Globus pallidus (tissue), 1 donor: Measurements from ENCODE around the gene PBX4.

Experiments used
- DNase-seq: peaks from one replicate; pipeline ENCODE4 v3.0.0-alpha.2; 2015; ENCODE audit warnings: low spot score

The PBX4 gene

DNA sequence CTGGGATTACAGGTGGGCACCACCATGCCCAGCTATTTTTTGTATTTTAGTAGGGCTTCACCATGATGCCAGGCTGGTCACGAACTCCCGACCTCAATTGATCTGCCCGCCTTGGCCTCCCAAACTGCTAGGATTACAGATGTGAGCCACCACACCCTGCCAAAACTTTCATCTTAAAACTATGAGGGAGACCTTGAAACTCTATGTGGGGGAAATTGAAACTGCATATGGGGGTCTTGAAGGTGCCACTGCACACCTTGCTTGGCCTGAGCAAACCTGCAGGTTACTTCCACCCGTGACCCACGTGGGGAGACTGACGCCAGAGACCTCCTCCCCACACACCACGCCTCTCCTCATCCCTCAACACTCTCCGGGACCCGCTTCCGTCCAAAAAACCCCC lies 64.8 kb downstream of the PBX4 start:
- DNase-seq = no peak

DNA sequence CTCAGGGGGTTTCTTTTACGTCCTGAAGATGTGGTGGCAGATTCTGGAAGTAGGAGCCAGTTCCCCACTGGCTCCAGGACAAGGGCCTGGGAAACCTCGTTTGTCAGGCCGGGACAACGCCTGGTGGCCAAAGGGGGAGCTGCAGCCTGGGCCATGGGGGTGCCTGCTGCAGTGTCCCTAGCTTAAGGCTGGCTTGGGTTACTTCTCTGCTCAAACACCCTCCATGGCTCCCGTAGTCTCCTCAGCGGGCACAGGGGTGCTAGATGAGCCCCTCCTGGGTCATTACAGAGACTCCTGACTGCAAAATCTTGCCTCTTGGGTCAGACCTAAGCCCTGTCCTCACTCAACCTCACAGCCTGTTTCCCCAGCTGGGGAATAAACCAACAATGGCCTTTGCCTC lies 65.7 kb downstream of the PBX4 start:
- DNase-seq = no peak

DNA sequence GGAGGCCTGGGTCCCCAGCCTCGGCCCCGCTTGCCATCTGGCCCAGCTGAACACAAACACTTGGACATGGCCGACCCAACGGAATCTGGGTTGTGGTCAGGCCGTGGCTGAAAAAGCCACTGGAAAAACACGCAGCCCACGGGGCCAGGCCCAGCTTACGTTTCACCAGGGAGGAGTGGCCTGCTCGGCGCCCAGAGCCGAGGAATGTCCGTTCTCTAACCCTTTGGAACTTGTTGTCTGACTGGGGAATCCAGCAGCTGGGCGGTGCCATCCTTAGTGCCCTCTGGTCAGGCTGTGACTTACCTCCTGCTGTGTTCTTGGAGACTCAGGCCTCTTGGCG lies 66.7 kb downstream of the PBX4 start:
- no peak for DNase-seq

DNA sequence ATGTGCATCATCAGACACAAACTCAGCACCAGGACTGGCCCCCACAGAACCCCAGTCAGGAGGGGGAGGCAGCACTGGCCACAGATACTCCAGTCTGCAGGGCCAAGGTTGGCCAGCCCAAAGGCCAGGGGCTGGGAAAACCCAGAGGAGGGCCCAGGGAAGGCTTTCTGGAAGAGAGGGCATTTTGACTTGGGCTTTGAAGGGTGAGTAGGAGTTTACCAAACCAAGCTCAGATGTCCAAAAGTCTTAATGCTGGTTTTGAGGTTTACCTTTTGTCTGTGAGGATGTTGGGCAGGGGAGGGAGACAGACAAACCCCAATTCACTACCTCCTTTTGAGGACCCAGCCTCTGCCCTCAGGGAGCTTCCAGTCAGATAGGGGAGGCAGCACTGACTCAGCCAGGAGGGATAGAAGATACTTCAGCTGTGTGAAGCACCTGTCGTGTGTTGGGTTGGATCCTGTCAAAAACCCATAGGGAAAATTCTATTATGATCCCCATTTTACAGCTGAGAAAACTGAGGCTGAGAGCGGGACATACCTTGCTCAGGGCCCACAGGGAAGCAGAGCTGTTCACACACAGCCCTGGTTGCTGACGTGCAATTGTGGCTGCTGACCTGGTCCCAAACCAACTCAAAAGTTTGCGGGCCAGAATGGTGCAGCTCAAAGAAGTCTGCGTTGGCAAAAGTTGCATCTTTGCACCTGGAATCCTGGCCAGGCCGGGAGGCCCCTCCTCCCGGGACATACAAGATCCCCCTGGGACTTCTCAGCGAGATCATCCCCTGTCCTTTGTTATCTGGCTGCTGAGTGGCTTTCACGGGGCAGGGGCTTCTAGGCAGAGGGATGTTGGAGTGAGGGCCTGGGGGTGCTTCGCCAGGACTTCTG lies 67.3 kb downstream of the PBX4 start:
- DNase-seq = no peak

DNA sequence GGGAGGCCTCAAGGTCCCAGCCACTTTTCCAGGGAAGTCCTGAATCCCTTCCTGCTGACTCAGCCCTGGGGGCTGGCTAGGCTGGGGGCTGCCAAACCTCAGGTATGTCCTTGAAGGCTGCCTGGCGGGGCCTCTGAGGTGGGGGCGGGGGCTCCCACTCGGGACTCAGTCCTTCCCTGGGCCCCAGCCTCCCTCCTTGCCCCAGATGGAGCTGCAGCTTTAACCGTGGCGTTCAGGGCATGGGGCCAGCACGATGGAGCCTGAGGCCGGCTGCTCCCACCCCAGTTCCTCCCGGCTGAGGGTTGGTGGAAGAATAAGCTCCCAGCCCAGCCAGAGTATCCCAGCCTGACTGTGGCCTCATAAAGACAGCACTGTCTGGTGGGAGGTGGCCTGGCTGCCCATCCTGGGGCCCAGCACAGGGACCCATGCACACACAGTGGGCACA lies 68.0 kb downstream of the PBX4 start:
- no peak for DNase-seq

DNA sequence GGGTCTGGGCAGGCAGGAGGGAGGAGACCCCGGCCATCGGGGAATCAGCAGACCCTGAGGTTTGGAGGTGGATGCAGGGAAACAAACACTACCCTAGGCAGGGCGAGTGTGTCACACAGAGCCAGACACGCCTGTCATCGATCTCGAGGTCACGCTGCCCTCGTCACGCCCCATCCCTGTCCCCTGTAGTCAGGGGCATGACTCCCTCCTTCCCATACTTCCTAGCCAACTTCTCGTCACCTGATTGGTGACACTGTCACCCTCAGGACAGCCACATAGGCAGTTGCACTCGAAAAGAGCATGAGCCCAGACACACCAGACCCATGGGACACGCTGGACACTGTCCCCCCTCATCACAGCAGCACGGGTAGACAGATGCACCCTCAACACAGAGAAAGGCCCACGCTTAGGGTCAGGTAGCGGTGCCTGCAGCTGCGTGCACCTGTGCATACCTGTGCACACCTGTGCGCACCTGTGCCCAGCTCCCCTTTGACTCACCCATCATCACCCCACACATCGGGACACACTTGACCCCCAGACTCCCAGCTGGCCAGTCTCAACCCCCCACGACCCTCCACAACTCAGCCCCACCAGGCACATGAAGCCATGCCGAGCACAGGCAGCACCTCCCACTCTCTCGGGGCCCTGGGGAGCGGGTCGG lies 68.6 kb downstream of the PBX4 start:
- no peak for DNase-seq

DNA sequence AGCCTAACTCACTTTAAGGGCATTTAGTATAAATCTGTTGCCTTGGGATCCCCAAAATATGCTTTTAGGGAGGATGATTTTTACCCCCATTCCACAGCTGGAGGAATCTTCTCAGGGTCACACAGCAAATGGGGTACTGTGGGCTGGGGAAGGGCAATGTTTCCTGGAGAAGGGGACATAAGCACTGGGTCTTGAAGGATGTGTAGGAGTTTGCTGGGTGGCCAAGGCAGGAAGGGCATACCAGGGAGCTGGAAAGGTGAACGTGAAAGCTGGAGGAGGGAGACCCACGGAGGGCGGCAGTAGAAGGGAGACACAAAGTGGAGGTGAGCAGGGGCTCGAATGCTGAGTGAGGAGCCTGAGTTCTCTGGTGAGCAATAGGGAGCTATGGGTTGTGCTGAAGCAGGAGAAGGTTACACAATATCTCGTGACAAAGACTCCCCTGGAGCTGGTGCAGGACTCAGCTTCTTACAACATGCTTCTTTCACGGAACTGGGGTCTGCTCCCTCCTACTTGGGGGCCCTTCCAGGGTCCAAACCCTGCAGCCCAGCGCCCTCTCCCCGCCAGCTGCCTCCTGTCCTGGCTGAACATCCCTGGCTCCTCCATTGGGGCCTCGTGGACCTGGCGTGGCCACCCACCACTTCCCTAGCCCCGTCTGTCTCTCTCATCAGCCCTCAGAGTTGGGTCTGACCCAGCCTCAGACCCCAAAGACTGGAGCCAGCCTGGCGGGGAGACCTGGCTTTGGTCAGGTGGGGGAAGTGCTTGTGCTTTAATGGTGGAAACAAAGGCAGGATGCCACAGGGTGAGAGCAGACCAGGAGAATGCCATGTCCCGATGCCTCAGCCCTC lies 69.3 kb downstream of the PBX4 start:
- DNase-seq = no peak

DNA sequence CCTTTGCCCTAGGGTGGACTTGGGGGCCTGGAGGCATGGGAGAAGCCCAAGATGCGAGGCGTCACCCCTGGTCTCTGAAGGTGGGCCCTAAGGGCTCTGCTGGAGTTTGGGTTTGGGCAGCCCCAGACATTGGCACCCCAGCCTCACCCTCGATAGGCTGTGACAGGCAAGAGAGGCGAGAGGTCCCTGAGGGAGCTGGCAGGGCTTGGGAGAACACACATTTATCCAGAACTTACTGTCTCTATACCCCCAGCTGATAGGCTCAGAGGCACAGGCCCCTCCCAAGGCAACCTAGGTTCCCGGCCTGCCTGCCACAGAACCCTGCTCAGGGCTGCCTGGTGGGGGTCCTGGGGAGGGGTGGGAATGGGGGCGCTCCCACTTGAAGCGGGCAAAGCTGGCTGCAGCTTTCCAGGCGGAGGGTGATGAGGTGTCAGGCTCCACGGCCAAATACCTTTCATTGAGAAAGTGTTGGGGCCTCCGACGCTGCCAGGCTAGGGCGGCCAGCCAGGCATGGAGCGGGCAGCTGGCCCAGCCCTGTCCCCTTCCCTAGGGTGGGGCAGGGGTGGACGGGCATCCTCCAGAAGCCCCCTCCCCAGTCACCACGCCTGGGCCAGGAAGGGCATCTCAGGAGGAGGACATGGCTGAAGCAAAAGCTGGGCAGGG lies 70.7 kb downstream of the PBX4 start:
- no peak for DNase-seq

DNA sequence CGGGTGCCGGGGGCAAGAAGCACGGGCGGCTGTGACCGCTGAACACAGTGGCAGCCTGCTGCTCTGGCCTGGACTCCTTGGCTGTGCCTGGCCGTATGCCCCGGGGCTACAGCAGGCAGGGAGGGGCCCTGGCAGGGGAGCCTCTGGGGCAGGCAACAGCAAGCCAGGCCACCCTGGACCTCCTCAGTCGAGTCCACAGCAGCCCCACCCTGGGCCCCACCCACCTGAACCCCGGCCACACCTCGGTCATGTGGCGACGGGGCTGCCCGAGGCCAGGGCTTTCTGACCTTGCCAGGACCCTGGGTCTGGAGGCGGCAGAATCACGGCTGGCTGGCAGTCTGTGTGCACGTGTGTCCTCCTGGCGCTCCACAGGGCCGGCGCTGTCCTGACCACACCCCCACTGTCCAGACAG lies 71.7 kb downstream of the PBX4 start:
- no peak for DNase-seq

DNA sequence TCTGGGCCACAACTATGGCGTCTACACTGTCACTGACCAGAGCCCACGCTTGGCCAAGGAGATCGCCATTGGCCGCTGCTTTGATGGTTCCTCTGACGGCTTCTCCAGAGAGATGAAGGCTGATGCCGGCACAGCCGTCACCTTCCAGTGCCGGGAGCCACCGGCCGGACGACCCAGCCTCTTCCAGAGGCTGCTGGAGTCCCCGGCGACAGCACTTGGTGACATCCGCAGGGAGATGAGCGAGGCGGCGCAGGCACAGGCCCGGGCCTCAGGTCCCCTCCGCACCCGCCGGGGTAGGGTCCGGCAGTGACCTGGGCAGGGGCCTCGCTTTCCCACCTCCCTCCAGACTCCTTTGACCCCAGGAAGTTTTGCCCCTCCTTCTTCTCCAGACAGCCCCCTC lies 72.8 kb downstream of the PBX4 start:
- no peak for DNase-seq

DNA sequence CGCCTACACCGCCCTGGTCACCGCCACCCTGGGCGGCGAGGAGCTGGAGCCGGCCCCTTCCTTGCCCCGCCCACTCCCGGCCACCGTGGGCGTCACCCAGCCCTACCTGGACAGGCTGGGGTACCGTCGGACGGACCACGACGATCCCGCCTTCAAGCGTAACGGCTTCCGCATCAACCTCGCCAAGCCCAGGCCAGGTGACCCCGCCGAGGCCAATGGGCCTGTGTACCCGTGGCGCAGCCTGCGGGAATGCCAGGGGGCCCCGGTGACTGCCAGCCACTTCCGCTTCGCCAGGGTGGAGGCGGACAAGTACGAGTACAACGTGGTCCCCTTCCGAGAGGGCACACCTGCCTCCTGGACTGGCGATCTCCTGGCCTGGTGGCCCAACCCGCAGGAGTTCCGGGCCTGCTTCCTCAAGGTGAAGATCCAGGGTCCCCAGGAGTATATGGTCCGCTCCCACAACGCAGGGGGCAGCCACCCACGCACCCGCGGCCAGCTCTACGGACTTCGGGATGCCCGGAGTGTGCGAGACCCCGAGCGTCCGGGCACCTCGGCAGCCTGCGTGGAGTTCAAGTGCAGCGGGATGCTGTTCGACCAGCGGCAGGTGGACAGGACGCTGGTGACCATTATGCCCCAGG lies 73.4 kb downstream of the PBX4 start:
- DNase-seq = no peak

DNA sequence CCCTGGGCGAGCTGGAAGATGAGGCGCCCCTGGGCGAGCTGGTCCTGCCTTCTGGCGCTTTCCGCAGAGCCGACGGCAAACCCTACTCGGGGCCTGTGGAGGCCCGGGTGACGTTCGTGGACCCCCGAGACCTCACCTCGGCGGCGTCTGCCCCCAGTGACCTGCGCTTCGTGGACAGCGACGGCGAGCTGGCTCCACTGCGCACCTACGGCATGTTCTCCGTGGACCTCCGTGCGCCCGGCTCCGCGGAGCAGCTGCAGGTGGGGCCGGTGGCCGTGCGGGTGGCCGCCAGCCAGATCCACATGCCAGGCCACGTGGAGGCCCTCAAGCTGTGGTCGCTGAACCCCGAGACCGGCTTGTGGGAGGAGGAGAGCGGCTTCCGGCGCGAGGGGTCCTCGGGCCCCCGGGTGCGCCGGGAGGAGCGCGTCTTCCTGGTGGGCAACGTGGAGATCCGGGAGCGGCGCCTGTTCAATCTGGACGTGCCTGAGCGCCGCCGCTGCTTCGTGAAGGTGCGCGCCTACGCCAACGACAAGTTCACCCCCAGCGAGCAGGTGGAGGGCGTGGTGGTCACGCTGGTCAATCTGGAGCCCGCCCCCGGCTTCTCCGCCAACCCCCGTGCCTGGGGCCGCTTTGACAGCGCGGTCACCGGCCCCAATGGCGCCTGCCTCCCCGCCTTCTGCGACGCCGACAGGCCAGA lies 74.1 kb downstream of the PBX4 start:
- no peak for DNase-seq

DNA sequence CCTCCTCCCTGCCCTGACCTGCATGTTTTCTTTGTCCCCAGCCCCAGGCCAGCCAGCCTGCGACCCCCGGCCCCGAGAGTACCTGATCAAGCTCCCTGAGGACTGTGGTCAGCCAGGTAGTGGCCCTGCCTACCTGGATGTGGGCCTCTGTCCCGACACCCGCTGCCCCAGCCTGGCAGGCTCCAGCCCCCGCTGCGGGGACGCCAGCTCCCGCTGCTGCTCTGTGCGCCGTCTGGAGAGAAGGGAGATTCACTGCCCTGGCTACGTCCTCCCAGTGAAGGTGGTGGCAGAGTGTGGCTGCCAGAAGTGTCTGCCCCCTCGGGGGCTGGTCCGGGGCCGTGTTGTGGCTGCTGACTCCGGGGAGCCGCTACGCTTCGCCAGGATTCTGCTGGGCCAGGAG lies 74.8 kb downstream of the PBX4 start:
- no peak for DNase-seq

DNA sequence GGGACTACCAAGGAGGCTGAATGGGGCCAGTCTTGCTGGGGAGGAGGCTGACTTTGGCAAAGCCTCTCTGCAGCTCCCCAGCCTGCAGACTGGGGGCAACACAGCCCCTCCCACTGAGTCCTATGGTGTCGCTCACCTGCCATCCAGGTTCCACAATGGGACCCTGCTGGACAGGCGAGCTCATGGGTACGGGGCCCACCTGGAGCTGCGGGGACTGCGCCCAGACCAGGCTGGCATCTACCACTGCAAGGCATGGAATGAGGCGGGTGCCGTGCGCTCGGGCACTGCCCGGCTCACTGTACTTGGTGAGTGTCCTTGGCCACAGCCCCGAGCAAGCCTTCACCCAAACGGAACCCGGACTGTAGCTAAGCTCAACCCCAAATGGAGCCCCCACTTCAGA lies 75.4 kb downstream of the PBX4 start:
- DNase-seq = no peak

DNA sequence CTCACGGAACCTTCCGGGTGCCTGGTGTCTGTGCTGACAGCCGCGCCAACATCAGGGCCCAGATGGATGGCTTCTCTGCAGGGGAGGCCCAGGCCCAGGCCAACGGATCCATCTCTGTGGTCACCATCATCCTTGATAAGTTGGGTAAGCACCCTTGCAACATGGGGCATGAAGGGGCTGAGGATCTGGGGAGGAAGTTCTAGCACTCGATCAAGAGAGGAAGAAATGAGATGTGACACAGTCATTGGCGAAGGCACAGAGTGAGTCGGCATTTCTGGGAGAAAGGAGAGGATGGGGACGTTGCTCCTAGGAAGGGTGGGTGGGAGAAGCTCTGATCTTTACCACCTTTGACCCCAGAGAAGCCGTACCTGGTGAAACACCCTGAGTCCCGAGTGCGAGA lies 76.0 kb downstream of the PBX4 start:
- DNase-seq = no peak

DNA sequence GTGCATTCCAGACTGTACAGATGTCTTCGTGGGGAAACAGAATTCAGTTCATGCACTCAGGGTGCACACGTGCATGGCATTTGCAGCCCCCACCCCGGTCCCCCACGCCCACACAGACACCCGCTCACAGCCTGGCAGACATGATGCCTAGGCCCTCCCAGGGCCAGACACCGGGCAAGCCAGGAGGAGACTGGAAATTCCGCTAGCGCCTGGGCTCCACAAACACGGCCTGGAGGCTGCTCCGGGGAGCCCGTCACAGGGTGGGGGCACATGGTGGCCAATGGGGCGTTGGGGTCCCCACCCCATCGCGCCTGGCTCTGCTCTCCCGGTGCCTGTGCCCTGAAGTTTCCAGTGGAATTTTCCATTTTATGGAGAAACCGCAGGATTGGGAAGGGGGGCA lies 76.9 kb downstream of the PBX4 start:
- DNase-seq = no peak

DNA sequence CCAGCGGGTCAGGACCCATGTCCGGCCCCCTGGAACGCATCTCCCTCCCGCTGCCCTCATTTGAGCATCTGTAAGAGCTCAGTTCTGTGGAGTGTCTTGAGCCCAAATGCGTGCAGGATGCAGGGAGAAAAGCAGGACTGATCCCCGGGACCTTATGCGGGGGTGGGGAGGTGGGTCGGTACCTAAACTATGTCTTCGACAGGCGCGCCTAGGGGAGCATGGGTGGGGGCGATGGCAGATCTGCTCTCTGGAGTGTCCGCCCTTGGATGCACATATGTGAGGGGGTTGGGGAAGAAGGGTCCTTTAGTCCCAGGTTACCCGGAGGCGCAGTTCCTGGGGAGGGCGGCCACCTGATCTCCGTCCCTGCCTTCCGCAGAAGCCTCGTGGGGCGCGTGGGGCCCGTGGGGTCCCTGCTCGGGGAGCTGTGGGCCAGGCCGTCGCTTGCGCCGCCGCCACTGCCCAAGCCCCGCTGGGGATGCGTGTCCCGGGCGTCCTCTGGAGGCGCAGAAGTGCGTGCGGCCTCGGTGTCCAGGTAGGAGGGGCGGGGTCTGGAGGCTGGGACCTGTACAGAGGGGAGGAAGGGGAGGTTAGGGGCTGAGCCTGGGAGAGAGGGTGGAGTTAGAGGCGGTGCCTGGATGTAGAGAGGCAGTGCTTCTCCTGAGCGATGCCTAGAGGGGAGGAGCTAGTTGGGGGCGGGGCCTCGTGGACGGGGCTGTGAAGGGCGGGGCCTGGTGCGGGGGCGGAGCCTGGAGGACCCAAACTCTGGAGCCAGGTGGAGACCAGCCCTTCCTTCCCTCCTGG lies 77.6 kb downstream of the PBX4 start:
- no peak for DNase-seq

DNA sequence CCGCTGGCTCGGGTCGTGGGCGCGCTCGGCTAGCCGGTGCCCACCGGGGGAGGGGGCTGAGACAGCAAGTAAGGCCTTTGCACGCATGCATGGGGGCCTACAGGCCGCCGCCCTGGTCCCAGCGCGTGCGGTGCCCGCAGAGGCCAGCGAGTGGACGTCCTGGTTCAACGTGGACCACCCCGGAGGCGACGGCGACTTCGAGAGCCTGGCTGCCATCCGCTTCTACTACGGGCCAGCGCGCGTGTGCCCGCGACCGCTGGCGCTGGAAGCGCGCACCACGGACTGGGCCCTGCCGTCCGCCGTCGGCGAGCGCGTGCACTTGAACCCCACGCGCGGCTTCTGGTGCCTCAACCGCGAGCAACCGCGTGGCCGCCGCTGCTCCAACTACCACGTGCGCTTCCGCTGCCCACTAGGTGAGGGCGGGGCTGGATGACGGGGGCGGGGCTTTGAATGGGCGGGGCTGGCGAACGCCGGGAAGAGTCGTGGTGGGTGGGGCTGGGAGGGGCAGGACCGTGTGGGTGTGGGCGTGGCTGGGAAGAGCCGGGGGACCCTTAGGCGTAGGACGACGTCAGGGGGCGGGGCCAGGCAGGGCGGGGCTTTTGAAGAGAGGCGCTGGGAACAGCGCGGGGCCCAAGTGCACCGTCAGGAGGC lies 78.3 kb downstream of the PBX4 start:
- DNase-seq = no peak

DNA sequence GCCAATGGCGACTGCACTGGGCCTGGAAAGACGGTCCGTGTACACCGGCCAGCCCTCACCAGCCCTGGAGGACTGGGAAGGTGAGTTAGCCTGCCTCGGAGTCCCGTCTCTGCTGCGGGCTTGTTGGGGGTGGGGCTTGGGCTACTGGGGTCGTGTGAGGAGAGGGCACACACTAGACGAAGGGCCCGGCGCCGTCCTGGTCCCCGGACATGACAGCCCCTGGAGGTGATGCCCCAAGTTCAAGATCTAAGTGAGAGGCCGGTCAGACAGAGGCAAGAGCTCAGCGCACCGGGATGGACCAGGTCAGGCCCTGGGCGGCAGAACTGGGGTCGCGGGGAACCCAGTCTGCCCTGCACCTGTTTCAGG lies 78.8 kb downstream of the PBX4 start:
- no peak for DNase-seq

DNA sequence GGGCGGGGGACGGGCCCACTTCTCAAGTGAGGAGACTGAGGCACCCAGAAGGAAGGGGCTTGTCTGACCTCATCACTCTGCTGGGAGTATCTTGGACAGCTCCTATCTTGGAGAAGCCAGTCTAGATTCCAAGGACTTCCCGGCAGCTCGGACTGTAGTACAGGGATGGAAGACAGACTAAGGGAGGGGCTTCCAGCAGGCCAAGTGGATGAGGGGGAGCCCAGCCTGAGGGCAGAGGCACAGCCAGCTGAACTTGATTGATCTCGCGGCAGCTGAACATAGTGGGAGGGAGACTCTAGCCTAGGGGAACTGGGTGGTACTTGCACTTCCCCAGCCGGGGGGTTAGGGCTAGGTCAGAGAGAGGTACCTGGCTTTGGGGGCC lies 79.7 kb downstream of the PBX4 start:
- no peak for DNase-seq
